Fibroblast of skin of left quadriceps (primary cell): Measurements from ENCODE around the gene DPP6.

Source experiments
- DNase-seq, 2 experiments: peaks; one replicate each; pipeline ENCODE4 v3.0.0-alpha.2; 2013; ENCODE audit warnings: low read depth in 2 of 2

The DPP6 gene

GRCh38 chr7:154412105-154412504 lies 359.9 kb downstream of the DPP6 start:
- DNase-seq: no peak

GRCh38 chr7:154415709-154416399 lies 363.7 kb downstream of the DPP6 start:
- no peak for DNase-seq

GRCh38 chr7:154416714-154417113 lies 364.5 kb downstream of the DPP6 start:
- no peak for DNase-seq

DNA sequence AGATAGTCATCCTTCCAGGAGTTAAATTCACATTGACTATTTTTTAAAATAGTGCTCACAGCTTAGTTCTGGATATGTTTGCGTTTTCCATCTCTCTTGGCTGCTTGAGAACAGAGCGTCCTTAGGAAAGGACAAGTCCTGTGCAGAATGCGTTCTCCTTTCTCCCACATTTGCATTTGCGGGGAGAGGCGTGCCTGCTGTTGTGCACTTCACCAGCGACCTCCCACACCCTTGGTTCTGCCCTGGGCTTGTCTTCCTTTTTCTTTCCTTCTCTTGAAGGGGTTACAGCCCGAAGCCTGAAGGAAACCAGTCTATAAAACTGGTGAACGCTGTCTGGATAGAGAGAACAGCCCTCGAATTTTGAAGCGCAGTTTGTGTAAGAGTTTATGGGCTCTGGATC lies 367.1 kb downstream of the DPP6 start:
- no peak for DNase-seq

GRCh38 chr7:154423231-154423630 lies 371.0 kb downstream of the DPP6 start:
- no peak for DNase-seq

- DNase-seq: no peak
These were observed 372.2 kb downstream of the DPP6 start for GRCh38 chr7:154424350-154424749.

DNA sequence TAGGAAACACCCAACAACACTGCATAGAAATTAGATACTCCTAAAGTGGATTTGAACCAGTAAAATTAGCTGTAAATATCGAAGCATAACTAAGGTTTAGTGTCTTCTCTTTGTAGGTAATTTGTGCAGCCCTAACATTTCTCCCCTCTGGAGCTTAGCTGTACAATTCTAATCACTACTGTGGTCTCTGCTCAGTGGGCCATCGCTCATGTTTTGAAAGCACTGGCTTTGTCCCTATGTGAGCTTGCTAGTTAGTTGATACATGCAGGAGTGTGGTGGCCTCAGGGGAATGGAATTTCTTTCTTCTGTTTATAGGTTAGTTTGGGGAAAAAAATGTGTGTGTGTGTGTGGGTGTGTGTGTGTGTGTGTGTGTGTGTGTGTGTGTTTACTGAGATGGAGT lies 373.1 kb downstream of the DPP6 start:
- no peak for DNase-seq

DNA sequence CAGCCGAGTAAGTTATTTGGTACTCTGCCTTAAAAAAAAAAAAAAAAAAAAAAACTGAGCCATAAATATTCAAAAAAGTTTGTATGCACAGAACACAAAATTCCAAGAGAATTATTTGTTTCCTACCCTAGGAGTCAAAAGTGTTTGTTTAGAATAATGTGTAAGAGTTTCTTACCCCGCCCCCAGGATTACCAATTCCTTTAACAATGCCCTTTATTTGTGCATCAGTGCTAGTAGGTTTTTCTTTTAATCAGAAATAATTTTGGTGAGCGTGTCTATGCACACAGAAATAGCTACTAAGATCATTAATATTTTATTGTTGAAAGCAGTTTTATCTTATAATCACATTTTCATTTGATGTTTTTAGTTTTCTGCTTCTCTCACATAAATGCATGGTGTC lies 374.6 kb downstream of the DPP6 start:
- no peak for DNase-seq

- no peak for DNase-seq
These were observed 375.3 kb downstream of the DPP6 start for GRCh38 chr7:154427533-154427932.

- no peak for DNase-seq
These were observed 377.6 kb downstream of the DPP6 start for GRCh38 chr7:154429666-154430404.

GRCh38 chr7:154430640-154431039 lies 378.4 kb downstream of the DPP6 start:
- DNase-seq: no peak

GRCh38 chr7:154431045-154431444 lies 378.8 kb downstream of the DPP6 start:
- no peak for DNase-seq

DNA sequence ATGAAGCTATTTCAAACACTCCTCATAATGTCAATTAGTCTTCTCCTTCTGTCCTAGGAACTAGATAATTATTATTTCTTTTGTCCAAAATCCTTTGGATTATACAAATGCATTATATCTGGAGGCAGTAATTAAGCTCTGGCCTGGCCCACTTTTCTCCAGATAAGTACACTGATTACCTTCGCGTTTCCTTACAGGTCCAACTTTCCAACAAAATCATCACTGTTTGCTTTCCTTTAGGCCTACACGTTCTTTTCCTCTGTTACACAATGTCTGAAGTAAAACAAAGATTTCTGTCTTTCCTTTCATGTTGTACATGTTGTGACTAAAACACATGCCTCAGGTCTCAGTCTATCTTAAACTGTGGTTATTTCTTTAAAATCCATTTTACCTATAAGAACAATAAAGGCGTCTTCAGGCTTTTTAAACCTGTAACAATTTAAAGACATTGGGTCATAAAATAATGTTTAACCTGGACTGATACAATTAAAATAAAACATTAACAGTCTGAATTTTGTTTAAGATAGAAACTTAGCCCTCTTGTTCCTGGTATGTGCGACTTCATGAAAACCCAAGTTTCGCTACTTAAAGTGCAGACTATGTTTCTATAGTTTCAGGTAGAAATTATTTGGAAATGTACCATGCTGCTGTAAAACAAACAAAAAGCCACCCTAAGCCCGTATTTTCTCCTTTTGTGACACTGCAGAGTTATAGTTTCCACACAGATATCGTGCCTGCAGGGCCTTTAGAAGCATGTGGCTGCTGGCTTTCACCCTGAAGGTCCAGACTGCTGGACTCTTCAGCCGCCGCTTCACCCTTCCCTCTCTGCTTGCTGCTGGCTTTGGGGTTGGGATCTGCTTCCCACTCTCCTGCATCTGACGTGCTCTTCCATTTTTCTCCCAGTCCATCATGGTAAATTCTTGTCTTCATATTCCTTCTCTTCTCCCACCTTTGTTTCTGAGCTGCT lies 381.7 kb downstream of the DPP6 start:
- no peak for DNase-seq

DNA sequence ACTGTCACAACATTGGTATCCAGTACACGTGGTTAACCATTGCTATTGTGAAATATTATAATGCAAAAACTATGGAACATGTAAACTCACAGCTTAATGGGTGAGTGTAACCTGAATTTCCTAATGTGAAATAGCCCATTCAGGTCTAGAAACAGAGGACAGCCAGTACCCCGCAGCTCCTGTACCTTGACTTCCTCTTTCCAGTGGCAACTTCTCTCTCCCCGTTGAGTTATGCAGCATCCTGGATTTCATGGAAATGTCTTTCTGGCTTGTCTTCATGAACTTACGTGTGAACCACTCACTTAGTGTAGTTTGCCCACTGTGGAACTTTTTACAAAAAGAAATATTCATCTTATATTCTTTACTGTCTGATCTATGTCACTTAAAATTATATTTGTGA lies 384.4 kb downstream of the DPP6 start:
- DNase-seq: no peak

DNA sequence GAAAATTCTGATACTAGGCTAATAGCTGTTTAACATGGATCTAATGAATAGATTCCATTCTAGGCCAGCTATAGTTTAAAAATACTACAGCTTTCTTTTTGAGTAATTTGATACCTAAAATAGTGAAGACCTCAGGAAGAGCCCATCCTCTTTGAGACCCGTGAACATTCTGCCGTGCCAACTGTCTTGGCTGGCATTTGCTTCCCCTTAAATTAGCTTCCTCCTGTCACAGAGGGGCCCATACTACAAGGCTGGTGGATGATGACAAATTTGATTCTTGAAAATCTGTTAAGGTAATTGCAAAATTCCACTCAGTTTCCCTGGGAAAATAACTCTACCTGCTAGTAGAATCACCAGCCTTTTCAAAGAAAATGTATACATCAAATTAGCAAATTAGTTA lies 385.0 kb downstream of the DPP6 start:
- no peak for DNase-seq

GRCh38 chr7:154438571-154439367 lies 386.6 kb downstream of the DPP6 start:
- DNase-seq: no peak

- DNase-seq: no peak
These were observed 387.9 kb downstream of the DPP6 start for GRCh38 chr7:154440058-154440457.

GRCh38 chr7:154440651-154441050 lies 388.5 kb downstream of the DPP6 start:
- no peak for DNase-seq

DNA sequence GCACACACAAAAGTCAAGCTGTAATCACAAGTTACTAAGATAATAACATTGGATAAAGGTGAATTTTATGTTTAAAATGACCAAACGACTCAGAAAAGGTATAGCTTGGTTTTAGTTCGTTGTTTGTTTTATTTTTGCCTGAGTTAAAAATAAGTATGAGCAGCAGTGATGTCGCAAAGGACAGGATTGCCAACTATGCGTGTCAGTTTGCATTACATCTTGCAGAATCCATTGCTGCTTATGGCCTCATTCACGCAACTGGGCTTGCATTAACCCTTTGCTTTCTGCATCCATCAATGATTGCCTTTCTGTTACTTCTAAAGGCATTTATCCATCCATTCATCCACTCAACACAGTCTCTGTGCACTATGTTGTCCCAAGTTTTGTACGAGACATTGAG lies 389.6 kb downstream of the DPP6 start:
- no peak for DNase-seq

DNA sequence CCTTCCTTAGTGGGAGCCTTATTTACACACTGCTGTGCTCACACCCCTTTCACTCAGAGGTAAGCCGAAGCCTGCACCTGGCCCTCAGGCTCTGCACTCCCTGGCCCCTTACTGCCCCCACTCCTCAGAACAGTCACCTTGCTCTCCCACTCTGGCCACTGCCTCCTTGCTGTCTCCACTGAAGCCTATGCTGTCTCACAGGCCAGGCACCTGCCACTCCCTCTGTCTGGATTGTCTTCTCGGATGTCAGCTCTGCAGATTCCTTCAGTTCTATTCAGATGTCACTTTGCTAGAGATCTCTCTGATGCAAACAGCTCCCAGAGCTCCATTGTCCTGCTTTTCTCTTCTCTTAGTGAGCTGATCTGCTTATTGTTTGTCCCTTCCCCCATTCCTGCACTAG lies 390.7 kb downstream of the DPP6 start:
- DNase-seq: no peak

- DNase-seq: no peak
These were observed 398.3 kb downstream of the DPP6 start for GRCh38 chr7:154450451-154450850.
